Thoracic aorta (tissue), 2 donors: ENCODE data around the gene IGF1. TPM values are rescaled to one million over a fixed set of nuclear protein-coding genes. Genes with fewer than 3 reads are reported as not detected.

Experiments
- ATAC-seq: fragments of 150-250 bp; one replicate; pipeline ENCODE4 v1.8.0; 2017; ENCODE audit warnings: low read depth; ENCODE audit not compliant: insufficient number of reproducible peaks, low FRiP score
- DNase-seq: peaks from one replicate; pipeline ENCODE4 v3.0.0-alpha.2; 2020; ENCODE audit warnings: low spot score
- H3K27ac ChIP-seq, 2 donors: fragments of 200-600 bp; sonication (generic); 1 replicate in 1 of 2; 2 replicates in 1 of 2; pipeline ENCODE4 v1.5.1; 2016; ENCODE audit warnings: mild to moderate bottlenecking in 2 of 2, moderate library complexity in 2 of 2
- H3K27me3 ChIP-seq: fragments of 200-600 bp; sonication (generic); replicated peaks from 2 replicates; pipeline ENCODE4 v1.6.0; 2016; ENCODE audit warnings: mild to moderate bottlenecking; ENCODE audit not compliant: insufficient read depth
- H3K36me3 ChIP-seq: fragments of 200-600 bp; sonication (generic); one replicate; pipeline ENCODE4 v1.5.1; 2016
- H3K4me1 ChIP-seq, 2 donors: fragments of 200-600 bp; sonication (generic); 1 replicate in 1 of 2; 2 replicates in 1 of 2; pipeline versions ENCODE4 v1.5.1 to v1.6.0; 2016; ENCODE audit warnings: low read depth in 2 of 2, mild to moderate bottlenecking in 1 of 2; ENCODE audit not compliant: control insufficient read depth in 1 of 2
- H3K4me3 ChIP-seq: fragments of 200-600 bp; sonication (generic); 2 replicates; pipeline ENCODE4 v1.5.1; 2016; ENCODE audit warnings: mild to moderate bottlenecking
- H3K9me3 ChIP-seq: fragments of 200-600 bp; sonication (generic); 2 replicates; pipeline ENCODE4 v1.5.1; 2016
- CTCF ChIP-seq: fragments of 200-600 bp; sonication (generic); IDR thresholded peaks from one replicate; pipeline ENCODE4 v1.5.1; 2019; ENCODE audit warnings: antibody characterized with exemption
- total RNA-seq, 2 donors: library from RNA; depleted of rRNA; stranded (reverse); fragments of >200 nt; gene quantifications; one replicate each; pipeline versions ENCODE4 v1.1.0 to v1.2.3, GENCODE V29; 2016

Gene IGF1
- total RNA-seq, 2 donors from 2014 or later, result 37.9 to 44.0 TPM

DNA sequence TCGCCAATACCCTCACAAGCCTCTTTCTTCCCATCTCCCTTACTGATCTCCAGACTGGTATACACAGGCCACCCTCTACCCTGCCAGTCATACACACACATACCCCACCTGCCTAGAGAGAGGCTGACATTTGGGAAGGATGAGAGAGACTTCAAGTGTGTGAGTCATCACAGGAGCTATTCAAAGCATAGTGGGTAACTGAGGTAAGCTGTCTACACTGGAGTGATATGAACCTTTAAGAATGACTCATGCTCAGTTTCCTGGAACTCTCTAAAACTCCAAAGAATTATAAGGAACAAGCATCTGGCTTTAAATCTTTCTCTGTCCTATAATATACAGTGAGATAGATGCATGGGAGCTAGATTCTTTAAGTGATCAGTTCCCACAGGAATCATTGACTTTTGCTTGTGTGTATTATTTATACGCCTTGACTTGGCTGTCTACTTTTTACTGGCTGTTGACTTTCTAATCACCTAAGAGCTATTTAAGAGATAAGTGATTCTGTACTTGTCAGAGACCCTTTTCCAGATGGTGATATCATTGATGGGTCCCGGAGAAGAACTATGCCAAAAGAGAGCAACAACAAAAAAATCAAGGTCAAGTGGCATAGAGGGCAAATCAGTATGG, 5.8 kb downstream of the IGF1 start:
- Histone ChIP-seq H3K27me3 (no peaks in the 10 kb centered on the region), H3K27ac (no peak overlapping the region), H3K4me1 (peaks cover 3 to 11% of the 10 kb centered on the region in 2 donors), H3K4me3 (no peak overlapping the region), H3K9me3 (no peaks in the 10 kb centered on the region), H3K36me3 (no peaks in the 10 kb centered on the region)
- DNase-seq, result no peak
- ATAC-seq, result no peak
- TF ChIP-seq CTCF, result no peak

GRCh38 chr12:102472496-102472895, 7.9 kb downstream of the IGF1 start:
- Histone ChIP-seq H3K4me1 (no peaks in the 10 kb centered on the region), H3K36me3 (no peaks in the 10 kb centered on the region), H3K9me3 (no peaks in the 10 kb centered on the region), H3K27me3 (no peaks in the 10 kb centered on the region), H3K4me3 (no peak overlapping the region), H3K27ac (no peak overlapping the region)
- DNase-seq (no peak), ATAC-seq (no peak)
- no peak for TF ChIP-seq CTCF

DNA sequence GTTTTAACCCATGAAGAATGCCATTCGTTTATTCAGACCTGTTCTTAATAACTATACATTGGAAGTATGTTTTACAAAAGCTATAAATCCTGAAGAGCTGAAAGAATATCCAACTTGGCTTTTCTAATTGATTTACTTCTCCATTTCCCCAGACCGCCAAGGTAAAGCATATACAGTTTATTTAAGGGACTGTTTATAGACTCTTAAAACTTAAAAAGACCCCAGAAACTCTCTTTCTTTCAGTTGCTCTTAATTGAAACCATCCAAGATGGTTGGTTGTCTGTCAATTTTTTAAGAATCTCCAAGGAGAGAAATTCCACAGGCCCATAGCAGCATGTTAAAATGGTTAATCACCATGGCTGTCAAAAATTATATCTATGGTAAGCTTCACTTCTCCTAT, 8.8 kb downstream of the IGF1 start:
- no peak for TF ChIP-seq CTCF

GRCh38 chr12:102470945-102471344, 9.4 kb downstream of the IGF1 start:
- H3K4me1 ChIP-seq, result no peaks in the 10 kb centered on the region
- no peak overlapping the region for H3K4me3 ChIP-seq
- ATAC-seq (no peak), DNase-seq (no peak)
- no peak for TF ChIP-seq CTCF
- H3K27ac ChIP-seq, result no peak overlapping the region
- H3K36me3 ChIP-seq, result no peaks in the 10 kb centered on the region
- H3K27me3 ChIP-seq, result no peaks in the 10 kb centered on the region
- no peaks in the 10 kb centered on the region for H3K9me3 ChIP-seq

More for the DNA sequence above, 8.8 kb downstream of the IGF1 start:
- H3K9me3 ChIP-seq, result no peaks in the 10 kb centered on the region
- no peaks in the 10 kb centered on the region for H3K4me1 ChIP-seq
- ATAC-seq (no peak), DNase-seq (no peak)
- H3K27ac ChIP-seq, result no peak overlapping the region
- no peaks in the 10 kb centered on the region for H3K36me3 ChIP-seq
- H3K4me3 ChIP-seq, result no peak overlapping the region
- H3K27me3 ChIP-seq, result no peaks in the 10 kb centered on the region

DNA sequence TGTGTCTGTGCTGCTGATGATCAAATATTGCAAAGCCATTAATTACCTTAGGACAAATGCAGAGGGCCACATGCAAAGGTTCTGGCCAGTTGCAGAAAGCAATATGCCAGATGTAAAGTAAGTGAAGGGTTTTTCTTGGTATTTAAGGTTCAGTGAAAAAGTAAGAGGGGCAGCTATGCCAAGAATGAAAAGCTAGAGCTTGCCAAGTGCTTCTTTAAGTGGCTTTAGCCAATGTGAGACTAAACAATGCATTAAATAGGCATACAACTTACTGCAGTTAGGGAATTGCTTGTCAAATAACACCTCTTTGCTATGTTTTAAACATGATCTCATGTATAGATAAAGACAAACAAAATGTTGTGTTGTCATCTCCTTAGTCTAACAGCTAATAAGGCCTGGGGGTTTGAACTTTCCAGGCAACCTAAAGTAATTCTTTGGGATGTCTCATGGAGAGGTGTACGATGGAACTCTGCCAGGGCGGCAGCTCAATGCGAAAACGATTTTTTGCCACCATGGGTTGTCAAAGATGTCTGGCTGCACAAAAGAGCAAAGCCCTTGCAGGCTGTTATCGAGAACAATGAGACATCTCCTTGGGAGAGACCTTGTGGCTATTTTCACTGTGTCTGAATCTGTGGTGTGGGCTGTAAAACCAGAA, 12.0 kb downstream of the IGF1 start:
- ATAC-seq (no peak), DNase-seq (no peak)
- Histone ChIP-seq H3K36me3 (no peaks in the 10 kb centered on the region), H3K9me3 (no peaks in the 10 kb centered on the region), H3K4me3 (no peak overlapping the region), H3K27ac (no peak overlapping the region), H3K27me3 (no peaks in the 10 kb centered on the region), H3K4me1 (peaks cover 0 to 8% of the 10 kb centered on the region in 2 donors)
- TF ChIP-seq CTCF, result no peak
